Measurements from ENCODE around the gene ZNF497. TPM values are rescaled to one million over a fixed set of nuclear protein-coding genes. Genes with fewer than 3 reads are reported as not detected.

Gene ZNF497
- total and polyA plus RNA-seq, 2 of the 13 experiments (the other 11 are each of a cell fraction or from before 2014, with no cell fraction given), result 1.5 to 1.9 TPM

GRCh38 chr19:58408152-58409009, 45.8 kb upstream of the ZNF497 start, which contains the start of gene ZNF584 (continued):
- TF ChIP-seq ZXDC (CRISPR knock-in tag; IDR thresholded peaks at IDR 0.05), result no peak
- TF ChIP-seq SIN3B (IDR thresholded peaks at IDR 0.05; ENCODE audit: low read length), result no peak
- peak; percentile 69 for TF ChIP-seq KDM2A (CRISPR knock-in tag; IDR thresholded peaks at IDR 0.05; ENCODE audit: borderline replicate concordance, low read depth)
- TF ChIP-seq ZNF407 (CRISPR knock-in tag; IDR thresholded peaks at IDR 0.05; ENCODE audit: not compliant biosample characterization), result peak; percentile 65
- no peak for TF ChIP-seq HBP1 (CRISPR knock-in tag; IDR thresholded peaks at IDR 0.05; ENCODE audit: low read depth)
- TF ChIP-seq U2AF2 (IDR thresholded peaks at IDR 0.05; ENCODE audit: low read depth, low read length), result peak; percentile 88; the same call in 1 of the 2 replicates
- TF ChIP-seq REST (IDR thresholded peaks at IDR 0.05; ENCODE audit: borderline replicate concordance in 1 of 2, low read depth in 1 of 2, low read length in 2 of 2), result 0 out of 4 replicates have a peak, but pooled peaks of 1 of the 2 experiments have one; percentile 32
- TF ChIP-seq GPBP1L1 (CRISPR knock-in tag; IDR thresholded peaks at IDR 0.05), result no peak
